ENCODE measurements around the gene LILRB4. TPM values are rescaled to one million over a fixed set of nuclear protein-coding genes. Genes with fewer than 3 reads are reported as not detected.

LILRB4 gene
- total and polyA plus RNA-seq, 9 donors: 0.48 to 6.9 (median 1.0) TPM; not detected in 1

DNA sequence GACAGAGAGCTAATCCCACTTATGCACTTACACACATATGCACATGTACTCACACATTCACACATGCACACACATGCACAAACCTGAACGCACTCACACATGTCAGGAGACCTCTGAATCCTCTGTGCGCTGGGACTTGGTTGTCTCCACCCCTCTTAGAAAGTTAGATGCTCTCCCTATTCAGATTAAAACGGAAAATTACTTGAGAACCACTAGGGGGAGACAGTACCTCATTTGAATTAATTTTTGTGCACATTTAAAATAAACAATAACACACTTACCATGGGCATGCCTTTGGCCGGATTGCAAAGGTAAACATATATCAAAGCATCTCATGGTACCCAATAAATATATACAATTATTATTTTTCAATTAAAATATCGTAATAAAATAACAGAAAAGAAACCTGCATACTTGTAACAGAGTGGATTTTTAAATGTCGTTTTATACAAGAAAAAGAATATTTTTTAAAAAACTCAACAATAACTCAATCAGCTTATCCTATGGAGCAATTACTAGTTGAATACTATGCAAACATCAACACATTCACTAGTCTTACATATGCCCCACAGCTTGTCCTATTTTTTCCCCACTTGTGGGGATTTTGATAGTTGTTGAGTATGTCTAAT is 9.5 kb upstream of the LILRB4 start:
- Histone ChIP-seq H3K27ac (no peak overlapping the region), H3K27me3 (no peaks in the 10 kb centered on the region), H3K4me1 (ENCODE audit: insufficient read depth) (no peaks in the 10 kb centered on the region), H3K4me3 (no peak overlapping the region), H3K36me3 (no peaks in the 10 kb centered on the region), H3K9me3 (no peaks in the 10 kb centered on the region)
- 31 to 35% (median 32%) methylated on average over 6 of the region's 6 CpGs for WGBS, 3 donors
- intact Hi-C loops (cut with DNase I): no loop called here
- TF ChIP-seq POLR2A (IDR thresholded peaks at IDR 0.05) (no peak), EP300 (IDR thresholded peaks at IDR 0.05) (no peak)
- TF ChIP-seq, protein P1, sequence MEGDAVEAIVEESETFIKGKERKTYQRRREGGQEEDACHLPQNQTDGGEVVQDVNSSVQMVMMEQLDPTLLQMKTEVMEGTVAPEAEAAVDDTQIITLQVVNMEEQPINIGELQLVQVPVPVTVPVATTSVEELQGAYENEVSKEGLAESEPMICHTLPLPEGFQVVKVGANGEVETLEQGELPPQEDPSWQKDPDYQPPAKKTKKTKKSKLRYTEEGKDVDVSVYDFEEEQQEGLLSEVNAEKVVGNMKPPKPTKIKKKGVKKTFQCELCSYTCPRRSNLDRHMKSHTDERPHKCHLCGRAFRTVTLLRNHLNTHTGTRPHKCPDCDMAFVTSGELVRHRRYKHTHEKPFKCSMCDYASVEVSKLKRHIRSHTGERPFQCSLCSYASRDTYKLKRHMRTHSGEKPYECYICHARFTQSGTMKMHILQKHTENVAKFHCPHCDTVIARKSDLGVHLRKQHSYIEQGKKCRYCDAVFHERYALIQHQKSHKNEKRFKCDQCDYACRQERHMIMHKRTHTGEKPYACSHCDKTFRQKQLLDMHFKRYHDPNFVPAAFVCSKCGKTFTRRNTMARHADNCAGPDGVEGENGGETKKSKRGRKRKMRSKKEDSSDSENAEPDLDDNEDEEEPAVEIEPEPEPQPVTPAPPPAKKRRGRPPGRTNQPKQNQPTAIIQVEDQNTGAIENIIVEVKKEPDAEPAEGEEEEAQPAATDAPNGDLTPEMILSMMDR (IDR thresholded peaks at IDR 0.05): no peak
- DNase-seq: no peak

DNA sequence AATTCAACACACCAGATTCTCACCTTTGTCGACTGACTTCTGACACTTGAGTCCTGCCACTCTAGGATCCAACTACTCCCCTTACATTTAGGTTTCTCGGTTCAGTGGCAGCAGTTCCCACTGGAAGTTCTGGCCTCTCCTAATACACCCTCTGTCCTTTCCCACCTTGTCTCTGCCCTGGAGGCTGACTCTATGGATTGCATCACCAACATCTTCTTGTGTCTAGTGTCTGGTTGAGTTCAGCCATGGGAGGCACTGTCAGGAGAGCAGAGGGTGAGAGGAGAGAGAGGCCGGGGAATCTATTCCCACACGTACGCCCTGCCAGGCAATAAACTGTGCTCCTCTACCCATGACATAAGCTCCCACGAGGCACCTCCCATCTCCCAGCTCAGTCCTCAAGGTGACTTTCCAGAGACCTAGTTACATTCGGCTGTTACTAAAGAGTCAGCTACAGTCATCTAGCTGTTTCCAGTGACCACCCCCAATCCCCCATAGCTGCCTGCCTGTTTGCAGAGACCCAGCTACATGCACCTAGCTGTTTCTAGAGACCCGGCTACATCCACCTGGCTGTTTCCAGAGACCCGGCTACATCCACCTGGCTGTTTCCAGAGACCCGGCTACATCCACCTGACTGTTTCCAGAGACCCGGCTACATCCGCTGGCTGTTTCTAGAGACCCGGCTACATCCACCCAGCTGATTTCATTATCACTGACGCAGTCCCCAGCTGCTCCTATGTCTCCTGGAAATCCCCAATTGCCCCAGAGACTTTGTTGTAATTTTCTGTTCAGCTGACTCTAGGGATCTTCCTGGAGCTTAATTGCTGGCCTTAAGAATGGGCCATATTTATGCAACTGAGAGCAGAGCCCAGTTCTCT is 8.1 kb upstream of the LILRB4 start:
- Histone ChIP-seq H3K4me3 (no peak overlapping the region), H3K9me3 (no peaks in the 10 kb centered on the region), H3K27me3 (no peaks in the 10 kb centered on the region), H3K36me3 (no peaks in the 10 kb centered on the region), H3K4me1 (ENCODE audit: insufficient read depth) (no peaks in the 10 kb centered on the region), H3K27ac (no peak overlapping the region)
- intact Hi-C loops (cut with DNase I): no loop called here
- TF ChIP-seq EP300 (IDR thresholded peaks at IDR 0.05) (no peak), POLR2A (IDR thresholded peaks at IDR 0.05) (no peak)
- TF ChIP-seq, protein P1 (IDR thresholded peaks at IDR 0.05): no peak
- WGBS, 3 donors: 60 to 75% (median 65%) methylated on average over 14 of the region's 14 CpGs
- DNase-seq: no peak

DNA sequence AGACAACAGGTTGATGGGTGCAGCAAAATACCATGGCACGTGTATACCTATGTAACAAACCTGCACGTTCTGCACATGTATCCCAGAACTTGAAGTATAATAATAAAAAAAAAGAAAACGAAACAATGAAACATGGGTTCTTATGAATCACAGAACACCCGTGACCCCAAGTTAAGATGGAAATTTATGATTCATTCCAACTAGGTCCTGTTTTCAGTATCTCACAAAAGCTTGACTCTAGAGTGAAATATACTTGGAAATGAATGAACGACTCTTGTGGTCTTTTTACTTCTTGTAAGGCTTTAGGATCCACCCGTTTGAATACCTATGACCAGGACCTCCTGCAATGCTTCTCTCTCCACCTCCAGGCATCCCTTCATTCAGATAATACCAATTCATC is 3.5 kb upstream of the LILRB4 start:
- 70 to 75% (median 73%) methylated on average over 6 of the region's 6 CpGs for WGBS, 3 donors
- H3K27me3 ChIP-seq: no peaks in the 10 kb centered on the region

DNA sequence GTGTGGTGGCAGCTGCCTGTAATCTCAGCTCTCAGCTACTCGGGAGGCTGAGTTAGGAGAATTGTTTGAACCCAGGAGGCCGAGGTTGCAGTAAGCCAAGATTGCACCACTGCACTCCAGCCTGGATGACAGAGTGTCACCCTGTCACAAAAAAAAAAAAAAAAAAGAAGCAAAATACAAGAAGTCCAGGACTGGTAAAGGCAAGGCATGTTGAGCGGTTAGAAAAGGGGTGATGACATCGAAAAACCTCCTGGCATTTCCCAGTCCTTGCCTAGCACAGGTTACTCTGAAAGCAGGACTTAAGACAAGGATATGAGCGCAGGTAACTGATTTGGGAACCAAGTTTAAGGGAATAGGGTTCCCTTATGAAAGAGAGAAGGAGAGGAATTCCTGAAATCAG is 2.5 kb upstream of the LILRB4 start:
- Histone ChIP-seq H3K4me1 (ENCODE audit: insufficient read depth) (no peaks in the 10 kb centered on the region), H3K36me3 (no peaks in the 10 kb centered on the region), H3K4me3 (no peak overlapping the region), H3K27me3 (no peaks in the 10 kb centered on the region), H3K9me3 (no peaks in the 10 kb centered on the region), H3K27ac (no peak overlapping the region)
- no peak for TF ChIP-seq POLR2A (IDR thresholded peaks at IDR 0.05)
- TF ChIP-seq EP300 (IDR thresholded peaks at IDR 0.05): no peak
- TF ChIP-seq, protein P1 (IDR thresholded peaks at IDR 0.05): no peak
- intact Hi-C loops (cut with DNase I): no loop called here
- WGBS, 3 donors: 70 to 91% (median 78%) methylated on average over 5 of the region's 5 CpGs
- DNase-seq: no peak

More for the DNA sequence above, 3.5 kb upstream of the LILRB4 start:
- Histone ChIP-seq H3K4me3 (no peak overlapping the region), H3K27ac (no peak overlapping the region), H3K9me3 (no peaks in the 10 kb centered on the region), H3K4me1 (ENCODE audit: insufficient read depth) (no peaks in the 10 kb centered on the region), H3K36me3 (no peaks in the 10 kb centered on the region)
- TF ChIP-seq, protein P1 (IDR thresholded peaks at IDR 0.05): no peak
- TF ChIP-seq EP300 (IDR thresholded peaks at IDR 0.05): no peak
- TF ChIP-seq POLR2A (IDR thresholded peaks at IDR 0.05): no peak
- DNase-seq: no peak
- intact Hi-C loops (cut with DNase I): no loop called here

All from ovary (tissue), 9 donors.